OCI-LY1 (cell line): ENCODE data around the gene CARNS1.

Experiments
- CTCF ChIP-seq: fragments of 200-600 bp; sonication (generic), shearing (Covaris generic); IDR thresholded peaks from 2 replicates; pipeline ENCODE4 v1.5.1; 2017; ENCODE audit warnings: mild to moderate bottlenecking, antibody characterized with exemption, low read length, moderate library complexity, mixed read lengths
- EZH2 ChIP-seq: fragments of 200-600 bp; sonication (generic), shearing (Covaris generic); IDR thresholded peaks from 2 replicates; pipeline ENCODE4 v1.8.0; 2017; ENCODE audit warnings: borderline replicate concordance, mixed run types, mild to moderate bottlenecking, antibody characterized with exemption, low read length, moderate library complexity, mixed read lengths

GRCh38 chr11:67397986-67398660 lies 17.4 kb upstream of the CARNS1 start:
- TF ChIP-seq CTCF (no peak), EZH2 (no peak)
